Spleen (tissue), 7 donors: ENCODE data around the gene SLC39A7.

Source experiments
- POLR2A ChIP-seq, 3 donors: fragments of 450-650 bp; IDR thresholded peaks; one replicate each; pipeline ENCODE4 v1.5.1; 2017; ENCODE audit warnings: antibody characterized with exemption in 3 of 3, mild to moderate bottlenecking in 1 of 3
- TF ChIP-seq, protein P1 (sequence below), 11 experiments: fragments of 200-600 bp in 7 of 11; fragments of 450-650 bp in 4 of 11; sonication (generic) in 4 of 11; IDR thresholded peaks in 8 of 11; conservative IDR thresholded peaks in 3 of 11; 1 replicate in 7 of 11; 2 replicates in 4 of 11; pipeline versions ENCODE4 v1.4.0 to v1.8.0; 2016 to 2021; ENCODE audit warnings: antibody characterized with exemption in 11 of 11, inconsistent platforms in 4 of 11, mild to moderate bottlenecking in 1 of 11
- donor health status: DM: no; HTN: no; CAD: no; lungs with moderate emphysema.
- donor health status: DM: no; HTN: no; CAD: no.
- donor health status: DM: no; HTN: no; CAD: no.

DNA sequence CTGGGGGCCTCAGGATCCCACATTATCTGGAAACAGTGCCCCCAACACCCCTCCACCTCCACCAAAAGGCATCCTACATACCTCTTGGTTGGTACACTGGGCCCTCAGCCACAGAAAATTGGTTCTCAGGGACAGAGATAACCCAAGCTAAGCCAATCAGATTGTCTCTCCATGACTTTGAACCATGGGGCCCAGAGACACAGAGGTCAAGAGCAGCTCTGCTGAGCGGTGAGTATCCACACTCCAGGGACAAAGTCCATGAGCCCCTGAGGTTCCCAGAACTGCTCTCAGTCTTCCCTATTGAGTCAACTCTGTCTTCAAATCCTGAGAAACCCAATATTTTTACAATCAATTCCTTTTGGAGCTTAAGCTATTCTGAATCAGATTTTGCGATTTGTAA is 43.7 kb upstream of the SLC39A7 start:
- TF ChIP-seq, protein P1, sequence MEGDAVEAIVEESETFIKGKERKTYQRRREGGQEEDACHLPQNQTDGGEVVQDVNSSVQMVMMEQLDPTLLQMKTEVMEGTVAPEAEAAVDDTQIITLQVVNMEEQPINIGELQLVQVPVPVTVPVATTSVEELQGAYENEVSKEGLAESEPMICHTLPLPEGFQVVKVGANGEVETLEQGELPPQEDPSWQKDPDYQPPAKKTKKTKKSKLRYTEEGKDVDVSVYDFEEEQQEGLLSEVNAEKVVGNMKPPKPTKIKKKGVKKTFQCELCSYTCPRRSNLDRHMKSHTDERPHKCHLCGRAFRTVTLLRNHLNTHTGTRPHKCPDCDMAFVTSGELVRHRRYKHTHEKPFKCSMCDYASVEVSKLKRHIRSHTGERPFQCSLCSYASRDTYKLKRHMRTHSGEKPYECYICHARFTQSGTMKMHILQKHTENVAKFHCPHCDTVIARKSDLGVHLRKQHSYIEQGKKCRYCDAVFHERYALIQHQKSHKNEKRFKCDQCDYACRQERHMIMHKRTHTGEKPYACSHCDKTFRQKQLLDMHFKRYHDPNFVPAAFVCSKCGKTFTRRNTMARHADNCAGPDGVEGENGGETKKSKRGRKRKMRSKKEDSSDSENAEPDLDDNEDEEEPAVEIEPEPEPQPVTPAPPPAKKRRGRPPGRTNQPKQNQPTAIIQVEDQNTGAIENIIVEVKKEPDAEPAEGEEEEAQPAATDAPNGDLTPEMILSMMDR (IDR thresholded peaks at IDR 0.05 in 8 of 11, conservative IDR thresholded peaks at IDR 0.05 in 3 of 11): no peak
- no peak for TF ChIP-seq POLR2A (IDR thresholded peaks at IDR 0.05)
